Transverse colon (tissue), 4 donors: ENCODE data around the gene DNAI2.

Experiments used
- EP300 ChIP-seq: sonication (generic); formaldehyde crosslinking; IDR thresholded peaks from one replicate; pipeline ENCODE4 v1.6.1; 2017; ENCODE audit warnings: antibody characterized with exemption, low read depth
- POLR2A ChIP-seq: fragments of 450-650 bp; IDR thresholded peaks from one replicate; pipeline ENCODE4 v1.6.1; 2016; ENCODE audit warnings: antibody characterized with exemption, mild to moderate bottlenecking, moderate library complexity
- POLR2AphosphoS5 ChIP-seq, 3 donors: sonication (generic); formaldehyde crosslinking; IDR thresholded peaks; one replicate each; pipeline ENCODE4 v1.6.1; 2016; ENCODE audit warnings: antibody characterized with exemption in 3 of 3
- TF ChIP-seq, protein P1 (sequence below), 5 experiments: fragments of 200-600 bp in 3 of 5; fragments of 450-650 bp in 2 of 5; sonication (generic) in 3 of 5; IDR thresholded peaks; 1 replicate in 2 of 5; 2 replicates in 3 of 5; pipeline ENCODE4 v1.5.1; 2016 to 2017; ENCODE audit warnings: antibody characterized with exemption in 5 of 5, inconsistent platforms in 3 of 5, mild to moderate bottlenecking in 2 of 5, moderate library complexity in 1 of 5

DNA sequence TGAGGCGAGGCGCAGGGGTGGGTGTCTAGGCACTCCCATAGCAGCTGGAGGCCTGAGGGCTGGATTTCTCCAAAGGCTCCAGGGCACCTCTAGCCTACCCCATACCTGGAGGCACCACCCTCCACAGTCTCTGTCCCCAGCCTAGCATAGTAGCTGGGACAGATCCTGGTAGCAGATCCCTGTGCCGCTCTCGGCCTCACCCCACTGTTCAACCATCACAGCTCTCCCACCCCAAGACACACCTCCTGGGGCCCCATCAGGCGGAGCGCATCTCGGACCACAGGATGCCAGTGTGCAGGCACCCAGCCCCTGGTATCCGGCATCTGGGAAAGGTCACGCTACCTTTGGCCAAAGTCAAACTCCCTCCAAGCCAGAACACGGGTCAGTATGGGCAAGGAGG is 80.5 kb downstream of the DNAI2 start:
- TF ChIP-seq, protein P1, sequence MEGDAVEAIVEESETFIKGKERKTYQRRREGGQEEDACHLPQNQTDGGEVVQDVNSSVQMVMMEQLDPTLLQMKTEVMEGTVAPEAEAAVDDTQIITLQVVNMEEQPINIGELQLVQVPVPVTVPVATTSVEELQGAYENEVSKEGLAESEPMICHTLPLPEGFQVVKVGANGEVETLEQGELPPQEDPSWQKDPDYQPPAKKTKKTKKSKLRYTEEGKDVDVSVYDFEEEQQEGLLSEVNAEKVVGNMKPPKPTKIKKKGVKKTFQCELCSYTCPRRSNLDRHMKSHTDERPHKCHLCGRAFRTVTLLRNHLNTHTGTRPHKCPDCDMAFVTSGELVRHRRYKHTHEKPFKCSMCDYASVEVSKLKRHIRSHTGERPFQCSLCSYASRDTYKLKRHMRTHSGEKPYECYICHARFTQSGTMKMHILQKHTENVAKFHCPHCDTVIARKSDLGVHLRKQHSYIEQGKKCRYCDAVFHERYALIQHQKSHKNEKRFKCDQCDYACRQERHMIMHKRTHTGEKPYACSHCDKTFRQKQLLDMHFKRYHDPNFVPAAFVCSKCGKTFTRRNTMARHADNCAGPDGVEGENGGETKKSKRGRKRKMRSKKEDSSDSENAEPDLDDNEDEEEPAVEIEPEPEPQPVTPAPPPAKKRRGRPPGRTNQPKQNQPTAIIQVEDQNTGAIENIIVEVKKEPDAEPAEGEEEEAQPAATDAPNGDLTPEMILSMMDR (IDR thresholded peaks at IDR 0.05) = no peak
- TF ChIP-seq POLR2A (no peak), EP300 (no peak), POLR2AphosphoS5 (IDR thresholded peaks at IDR 0.05) (no peak)
